Measurements from ENCODE around the gene MTRF1.

The MTRF1 gene

DNA sequence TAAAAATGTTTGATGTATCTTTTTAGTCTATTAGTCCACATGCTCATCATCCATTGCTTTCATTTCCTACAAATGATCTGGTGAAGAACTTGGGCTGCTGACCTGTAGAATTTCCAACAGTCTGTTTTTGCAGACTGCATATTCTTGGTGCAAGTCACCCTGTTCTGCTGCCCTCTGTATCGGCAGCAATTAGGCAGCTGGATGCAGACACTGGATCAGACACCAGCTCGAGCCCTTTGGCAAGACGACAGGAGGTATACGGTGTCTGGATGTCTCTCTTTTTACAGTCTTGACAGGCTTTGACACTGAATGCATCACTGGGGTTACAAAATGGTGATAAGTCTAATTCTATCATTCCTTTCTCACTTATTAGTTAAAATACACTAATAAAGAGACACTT is 21.8 kb downstream of the MTRF1 start:
- H3K27me3 ChIP-seq (ENCODE audit: control insufficient read depth in 3 of 3, insufficient read depth in 3 of 3, low read depth in 1 of 3, low read length in 3 of 3), result no peaks in the 10 kb centered on the region
- WGBS, 2 donors (ENCODE audit: extremely low coverage in 2 of 2, insufficient read length in 2 of 2, insufficient replicate concordance in 1 of 2), result no CpG with 5 or more reads among the region's 4 CpGs
- no peak overlapping the region for H3K14ac ChIP-seq (ENCODE audit: low read length)
- H3K9ac ChIP-seq (ENCODE audit: low read depth, low read length, poor library complexity), result no peak overlapping the region
- H2AK5ac ChIP-seq (ENCODE audit: low read depth, low read length), result no peak overlapping the region
- H3K36me3 ChIP-seq (replicated peaks in 1 of 2; ENCODE audit: control insufficient read depth in 2 of 2, insufficient read depth in 2 of 2, low read length in 2 of 2), result peaks cover 2 to 33% of the 10 kb centered on the region in 2 donors
- no peak overlapping the region for H4K91ac ChIP-seq (ENCODE audit: low read depth, low read length, poor library complexity)
- H3K4me3 ChIP-seq (ENCODE audit: low read length in 2 of 2), result no peak overlapping the region
- no peak overlapping the region for H3K18ac ChIP-seq (ENCODE audit: low read length)
- DNase-seq (ENCODE audit: low spot score), result no peak
- no peaks in the 10 kb centered on the region for H3K4me1 ChIP-seq (ENCODE audit: control insufficient read depth in 2 of 2, insufficient read depth in 1 of 2, low read depth in 1 of 2, low read length in 2 of 2)
- H3K4me2 ChIP-seq (ENCODE audit: insufficient read depth, low read length, poor library complexity, severe bottlenecking), result no peak overlapping the region
- no peak overlapping the region for H3K23ac ChIP-seq (ENCODE audit: low read depth, low read length, poor library complexity)
- H2BK15ac ChIP-seq (ENCODE audit: low read length), result no peak overlapping the region
- H4K8ac ChIP-seq (ENCODE audit: low read depth, low read length), result no peak overlapping the region
- H3K9me3 ChIP-seq (replicated peaks in 1 of 2; ENCODE audit: control insufficient read depth in 2 of 2, insufficient read depth in 1 of 2, low read depth in 1 of 2, low read length in 2 of 2), result no peaks in the 10 kb centered on the region
- no peak overlapping the region for H3K4ac ChIP-seq (ENCODE audit: low read length)
- H2AFZ ChIP-seq (ENCODE audit: low read length), result no peak overlapping the region
- no peaks in the 10 kb centered on the region for H3K79me1 ChIP-seq (ENCODE audit: low read depth, low read length)
- H2BK12ac ChIP-seq (ENCODE audit: low read length), result no peak overlapping the region
- no peak overlapping the region for H3K27ac ChIP-seq (replicated peaks; ENCODE audit: low read length)
- no peak overlapping the region for H2BK5ac ChIP-seq (ENCODE audit: low read length)
- no peak overlapping the region for H2BK120ac ChIP-seq (ENCODE audit: low read depth, low read length)

DNA sequence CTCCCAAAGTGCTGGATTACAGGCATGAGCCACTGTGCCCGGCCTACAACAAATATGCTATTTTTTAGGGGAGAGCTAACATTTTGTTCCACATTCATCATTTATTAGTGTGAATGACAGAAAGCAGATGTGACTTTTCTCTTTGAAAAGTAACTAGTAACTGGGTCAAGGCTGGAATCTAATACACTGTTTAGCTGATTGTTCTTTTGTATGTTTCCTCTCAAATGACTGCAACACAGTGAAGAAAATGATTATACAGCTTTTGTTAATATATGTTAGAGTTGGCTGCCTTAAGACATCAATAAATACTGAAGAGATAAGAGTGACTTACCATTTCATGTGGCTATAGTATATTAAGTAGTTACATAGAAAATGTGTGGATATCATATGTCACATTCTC is 27.0 kb downstream of the MTRF1 start:
- Histone ChIP-seq H3K4me1 (ENCODE audit: control insufficient read depth in 2 of 2, insufficient read depth in 1 of 2, low read depth in 1 of 2, low read length in 2 of 2) (no peaks in the 10 kb centered on the region), H3K9ac (ENCODE audit: low read depth, low read length, poor library complexity) (no peak overlapping the region), H3K27me3 (ENCODE audit: control insufficient read depth in 3 of 3, insufficient read depth in 3 of 3, low read depth in 1 of 3, low read length in 3 of 3) (no peaks in the 10 kb centered on the region), H3K36me3 (replicated peaks in 1 of 2; ENCODE audit: control insufficient read depth in 2 of 2, insufficient read depth in 2 of 2, low read length in 2 of 2) (peaks cover 2 to 60% of the 10 kb centered on the region in 2 donors), H3K79me1 (ENCODE audit: low read depth, low read length) (no peaks in the 10 kb centered on the region), H3K14ac (ENCODE audit: low read length) (no peak overlapping the region), H3K18ac (ENCODE audit: low read length) (no peak overlapping the region), H2BK120ac (ENCODE audit: low read depth, low read length) (no peak overlapping the region), H2AK5ac (ENCODE audit: low read depth, low read length) (no peak overlapping the region), H4K91ac (ENCODE audit: low read depth, low read length, poor library complexity) (no peak overlapping the region), H3K9me3 (replicated peaks in 1 of 2; ENCODE audit: control insufficient read depth in 2 of 2, insufficient read depth in 1 of 2, low read depth in 1 of 2, low read length in 2 of 2) (no peaks in the 10 kb centered on the region), H3K4me3 (ENCODE audit: low read length in 2 of 2) (no peak overlapping the region), H2AFZ (ENCODE audit: low read length) (no peak overlapping the region), H2BK12ac (ENCODE audit: low read length) (no peak overlapping the region), H3K23ac (ENCODE audit: low read depth, low read length, poor library complexity) (no peak overlapping the region), H3K4me2 (ENCODE audit: insufficient read depth, low read length, poor library complexity, severe bottlenecking) (no peak overlapping the region), H2BK15ac (ENCODE audit: low read length) (no peak overlapping the region), H3K27ac (replicated peaks; ENCODE audit: low read length) (no peak overlapping the region), H3K4ac (ENCODE audit: low read length) (no peak overlapping the region), H4K8ac (ENCODE audit: low read depth, low read length) (no peak overlapping the region), H2BK5ac (ENCODE audit: low read length) (no peak overlapping the region)
- no peak for DNase-seq (ENCODE audit: low spot score)
- WGBS, 2 donors (ENCODE audit: extremely low coverage in 2 of 2, insufficient read length in 2 of 2, insufficient replicate concordance in 1 of 2), result no CpG with 5 or more reads among the region's 1 CpG

DNA sequence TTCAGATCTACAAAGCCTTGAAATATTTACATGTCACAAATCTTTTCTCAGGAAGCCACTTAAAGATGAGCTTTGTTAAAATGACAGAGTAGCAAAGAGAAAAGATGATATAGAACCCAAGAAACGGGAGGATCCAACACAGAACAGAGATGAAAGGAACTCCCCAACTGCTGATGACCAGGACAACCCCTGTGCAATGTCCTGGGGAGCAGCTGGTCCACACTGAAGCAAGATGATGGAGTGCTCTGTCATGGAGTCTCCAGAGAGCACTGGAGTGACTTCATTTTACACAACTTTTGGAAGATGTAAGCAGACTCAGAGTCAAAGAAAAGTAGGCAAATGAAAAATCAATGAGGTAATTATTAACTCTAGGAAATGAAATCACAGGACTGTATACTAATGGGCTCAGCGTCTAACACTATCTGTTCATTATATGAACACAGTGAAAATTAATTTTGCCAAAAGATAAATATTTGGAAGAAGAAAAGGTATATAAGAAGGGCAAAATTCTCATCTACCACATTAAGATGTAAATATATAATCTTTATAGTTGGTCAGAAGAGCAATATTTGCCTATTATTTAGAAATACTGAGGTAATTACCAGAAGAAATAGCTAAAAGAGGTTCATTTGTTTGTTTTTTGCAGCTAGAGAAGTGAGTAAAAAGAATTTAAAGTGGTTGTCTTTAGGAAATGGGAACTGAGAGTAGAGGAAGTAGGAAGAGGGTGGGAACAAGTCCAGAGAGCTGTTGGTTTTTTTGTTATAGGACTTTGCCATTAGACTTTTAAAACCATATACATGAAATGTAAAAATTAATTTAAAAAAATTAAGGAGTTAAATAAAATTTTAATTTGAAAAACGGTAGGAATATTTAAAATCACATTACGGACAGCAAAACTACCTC is 30.5 kb downstream of the MTRF1 start:
- no peaks in the 10 kb centered on the region for H3K27me3 ChIP-seq (ENCODE audit: control insufficient read depth in 3 of 3, insufficient read depth in 3 of 3, low read depth in 1 of 3, low read length in 3 of 3)
- WGBS, 2 donors (ENCODE audit: extremely low coverage in 2 of 2, insufficient read length in 2 of 2, insufficient replicate concordance in 1 of 2), result no CpG with 5 or more reads among the region's 4 CpGs

DNA sequence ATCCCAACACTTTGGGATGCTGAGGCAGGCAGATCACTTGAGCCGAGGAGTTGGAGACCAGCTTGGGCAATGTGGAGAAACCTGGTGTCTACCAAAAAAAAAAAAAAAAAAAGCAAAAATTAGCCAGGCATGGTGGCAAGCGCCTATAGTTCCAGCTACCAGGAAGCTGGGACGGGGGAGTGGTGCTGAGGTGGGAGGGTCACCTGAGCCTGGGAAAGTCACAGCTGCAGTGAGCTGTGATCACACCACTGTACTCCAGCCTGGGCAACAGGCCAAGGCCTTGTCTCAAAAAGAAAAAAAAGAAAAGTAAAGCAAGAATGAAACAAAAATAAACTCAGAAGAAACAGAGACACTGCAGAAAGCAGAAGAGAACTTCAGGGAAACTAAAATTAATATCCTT is 31.6 kb downstream of the MTRF1 start:
- Histone ChIP-seq H2BK15ac (ENCODE audit: low read length) (no peak overlapping the region), H3K4me2 (ENCODE audit: insufficient read depth, low read length, poor library complexity, severe bottlenecking) (no peak overlapping the region), H2BK5ac (ENCODE audit: low read length) (no peak overlapping the region), H3K18ac (ENCODE audit: low read length) (no peak overlapping the region), H3K4ac (ENCODE audit: low read length) (no peak overlapping the region), H2BK12ac (ENCODE audit: low read length) (no peak overlapping the region), H3K9ac (ENCODE audit: low read depth, low read length, poor library complexity) (no peak overlapping the region), H2BK120ac (ENCODE audit: low read depth, low read length) (no peak overlapping the region), H3K4me1 (ENCODE audit: control insufficient read depth in 2 of 2, insufficient read depth in 1 of 2, low read depth in 1 of 2, low read length in 2 of 2) (no peaks in the 10 kb centered on the region), H2AFZ (ENCODE audit: low read length) (no peak overlapping the region), H3K27me3 (ENCODE audit: control insufficient read depth in 3 of 3, insufficient read depth in 3 of 3, low read depth in 1 of 3, low read length in 3 of 3) (no peaks in the 10 kb centered on the region), H3K79me1 (ENCODE audit: low read depth, low read length) (no peaks in the 10 kb centered on the region), H3K9me3 (replicated peaks in 1 of 2; ENCODE audit: control insufficient read depth in 2 of 2, insufficient read depth in 1 of 2, low read depth in 1 of 2, low read length in 2 of 2) (no peaks in the 10 kb centered on the region), H3K36me3 (replicated peaks in 1 of 2; ENCODE audit: control insufficient read depth in 2 of 2, insufficient read depth in 2 of 2, low read length in 2 of 2) (peaks cover 2 to 63% of the 10 kb centered on the region in 2 donors), H3K14ac (ENCODE audit: low read length) (no peak overlapping the region), H4K91ac (ENCODE audit: low read depth, low read length, poor library complexity) (no peak overlapping the region), H3K4me3 (ENCODE audit: low read length in 2 of 2) (no peak overlapping the region), H3K27ac (replicated peaks; ENCODE audit: low read length) (no peak overlapping the region), H3K23ac (ENCODE audit: low read depth, low read length, poor library complexity) (no peak overlapping the region), H2AK5ac (ENCODE audit: low read depth, low read length) (no peak overlapping the region), H4K8ac (ENCODE audit: low read depth, low read length) (no peak overlapping the region)
- no peak for DNase-seq (ENCODE audit: low spot score)
- WGBS, 2 donors (ENCODE audit: extremely low coverage in 2 of 2, insufficient read length in 2 of 2, insufficient replicate concordance in 1 of 2), result no CpG with 5 or more reads among the region's 3 CpGs

More for the DNA sequence above, 30.5 kb downstream of the MTRF1 start:
- Histone ChIP-seq H3K36me3 (replicated peaks in 1 of 2; ENCODE audit: control insufficient read depth in 2 of 2, insufficient read depth in 2 of 2, low read length in 2 of 2) (peaks cover 1 to 60% of the 10 kb centered on the region in 2 donors), H2BK12ac (ENCODE audit: low read length) (no peak overlapping the region), H3K4me1 (ENCODE audit: control insufficient read depth in 2 of 2, insufficient read depth in 1 of 2, low read depth in 1 of 2, low read length in 2 of 2) (no peaks in the 10 kb centered on the region), H2AFZ (ENCODE audit: low read length) (no peak overlapping the region), H2BK5ac (ENCODE audit: low read length) (no peak overlapping the region), H3K4me2 (ENCODE audit: insufficient read depth, low read length, poor library complexity, severe bottlenecking) (no peak overlapping the region), H3K23ac (ENCODE audit: low read depth, low read length, poor library complexity) (no peak overlapping the region), H4K8ac (ENCODE audit: low read depth, low read length) (no peak overlapping the region), H3K27ac (replicated peaks; ENCODE audit: low read length) (no peak overlapping the region), H3K14ac (ENCODE audit: low read length) (no peak overlapping the region), H3K18ac (ENCODE audit: low read length) (no peak overlapping the region), H3K4ac (ENCODE audit: low read length) (no peak overlapping the region), H2AK5ac (ENCODE audit: low read depth, low read length) (no peak overlapping the region), H3K9me3 (replicated peaks in 1 of 2; ENCODE audit: control insufficient read depth in 2 of 2, insufficient read depth in 1 of 2, low read depth in 1 of 2, low read length in 2 of 2) (no peaks in the 10 kb centered on the region), H2BK120ac (ENCODE audit: low read depth, low read length) (no peak overlapping the region), H3K79me1 (ENCODE audit: low read depth, low read length) (no peaks in the 10 kb centered on the region), H3K4me3 (ENCODE audit: low read length in 2 of 2) (no peak overlapping the region), H4K91ac (ENCODE audit: low read depth, low read length, poor library complexity) (no peak overlapping the region), H3K9ac (ENCODE audit: low read depth, low read length, poor library complexity) (no peak overlapping the region), H2BK15ac (ENCODE audit: low read length) (no peak overlapping the region)
- DNase-seq (ENCODE audit: low spot score), result no peak
